Keratinocyte (primary cell): ENCODE measurements around the gene STK16. TPM values are rescaled to one million over a fixed set of nuclear protein-coding genes. Genes with fewer than 3 reads are reported as not detected.
A peak's percentile ranks its signal among the peaks of the same experiment; 100 is the strongest.
"Not testable (repeated sequence)": the region's sequence is repeated elsewhere in the genome, so short reads cannot be mapped to it uniquely, and the experiment has no call there.

ENCODE experiments used
- DNase-seq: peaks from one replicate; pipeline ENCODE4 v3.0.0-alpha.2; 2011; ENCODE audit warnings: low read depth, missing footprints, low spot score
- FAIRE-seq: peaks from 2 replicates; lab custom pipeline; 2011; peaks lifted over from hg19 to GRCh38; lab: Jason Lieb, UNC
- H2AFZ ChIP-seq: 2 replicates; pipeline ENCODE4 v1.6.0; 2012; ENCODE audit warnings: low read length, control low read depth, inconsistent platforms; ENCODE audit not compliant: control insufficient read depth
- H3K27ac ChIP-seq: 2 replicates; pipeline ENCODE4 v1.5.1; 2011; ENCODE audit warnings: low read length; ENCODE audit not compliant: control insufficient read depth, insufficient read depth
- H3K27me3 ChIP-seq: 3 replicates; pipeline ENCODE4 v1.6.0; 2011; ENCODE audit warnings: low read length; ENCODE audit not compliant: control insufficient read depth, insufficient read depth; ENCODE audit errors: extremely low read depth
- H3K36me3 ChIP-seq, 2 experiments: 2 replicates in 1 of 2; 3 replicates in 1 of 2; pipeline ENCODE4 v1.5.1; 2011; ENCODE audit warnings: low read length in 2 of 2, mild to moderate bottlenecking in 1 of 2; ENCODE audit not compliant: control insufficient read depth in 2 of 2, insufficient read depth in 2 of 2; ENCODE audit errors: extremely low read depth in 1 of 2
- H3K4me1 ChIP-seq: 3 replicates; pipeline ENCODE4 v1.5.1; 2011; ENCODE audit warnings: low read length; ENCODE audit not compliant: control insufficient read depth, insufficient read depth; ENCODE audit errors: extremely low read depth
- H3K4me2 ChIP-seq: 3 replicates; pipeline ENCODE4 v1.6.0; 2011; ENCODE audit warnings: low read depth, low read length; ENCODE audit not compliant: control insufficient read depth, insufficient read depth; ENCODE audit errors: extremely low read depth
- H3K4me3 ChIP-seq, 3 experiments: fragments of 200-600 bp in 1 of 3; sonication (generic) in 1 of 3; 2 replicates in 2 of 3; 3 replicates in 1 of 3; pipeline ENCODE4 v1.5.1; 2011 to 2016; ENCODE audit warnings: low read length in 3 of 3, mild to moderate bottlenecking in 3 of 3, control low read depth in 2 of 3, inconsistent platforms in 1 of 3, low read depth in 1 of 3, mixed read lengths in 1 of 3, mixed run types in 1 of 3, moderate library complexity in 1 of 3; ENCODE audit not compliant: control insufficient read depth in 2 of 3, insufficient read depth in 2 of 3; ENCODE audit errors: extremely low read depth in 1 of 3
- H3K79me2 ChIP-seq: 2 replicates; pipeline ENCODE4 v1.6.0; 2012; ENCODE audit warnings: low read length; ENCODE audit not compliant: control insufficient read depth, insufficient read depth
- H3K9ac ChIP-seq: 3 replicates; pipeline ENCODE4 v1.6.0; 2011; ENCODE audit warnings: low read length; ENCODE audit not compliant: control insufficient read depth, insufficient read depth; ENCODE audit errors: extremely low read depth
- H3K9me1 ChIP-seq: 3 replicates; pipeline ENCODE4 v1.6.0; 2011; ENCODE audit warnings: low read length; ENCODE audit not compliant: control insufficient read depth, insufficient read depth; ENCODE audit errors: extremely low read depth
- H3K9me3 ChIP-seq: 2 replicates; pipeline ENCODE4 v1.5.1; 2012; ENCODE audit warnings: low read depth, low read length; ENCODE audit not compliant: control insufficient read depth
- H4K20me1 ChIP-seq: 3 replicates; pipeline ENCODE4 v1.6.0; 2011; ENCODE audit warnings: low read length; ENCODE audit not compliant: control insufficient read depth, insufficient read depth; ENCODE audit errors: extremely low read depth
- EZH2 ChIP-seq: IDR thresholded peaks from one replicate; pipeline ENCODE4 v1.6.1; 2012; ENCODE audit warnings: inconsistent platforms, mild to moderate bottlenecking, low read length, moderate library complexity
- dilution Hi-C: fragments of 300-500 bp; cut with MboI; formaldehyde crosslinking; loops from one replicate; pipeline ENCODE4 v1.7.0; 2020; ENCODE audit warnings: low sequenced_read_pairs; ENCODE audit not compliant: extremely low pct_ligation_motif_present
- polyA plus RNA-seq, 5 experiments: library from polyadenylated mRNA; depleted of rRNA in 3 of 5; stranded (reverse) in 3 of 5; stranded (forward) in 1 of 5; unstranded in 1 of 5; fragments of >200 nt; gene quantifications; 1 replicate in 1 of 5; 2 replicates in 3 of 5; 3 replicates in 1 of 5; pipeline versions ENCODE4 v1.2.1 to v1.2.3, GENCODE V29; 2011 to 2012; ENCODE audit warnings: missing spikeins in 2 of 5, low read depth in 1 of 5, low replicate concordance in 1 of 5
- TF ChIP-seq, protein P1 (sequence below), 3 experiments: IDR thresholded peaks in 1 of 3; conservative IDR thresholded peaks in 1 of 3; optimal IDR thresholded peaks in 1 of 3; 2 replicates in 2 of 3; 3 replicates in 1 of 3; pipeline versions ENCODE3 to v1.5.1; 2011; ENCODE audit warnings: low read length in 3 of 3, mild to moderate bottlenecking in 3 of 3, moderate library complexity in 2 of 3, control low read depth in 1 of 3, inconsistent platforms in 1 of 3; ENCODE audit not compliant: insufficient read depth in 2 of 3; ENCODE audit errors: extremely low read depth in 1 of 3

The STK16 gene
- polyA plus RNA-seq, 1 donor (not counting 4 experiments of a cell fraction or from before 2014, with no cell fraction given): 35.8 TPM

GRCh38 chr2:219286436-219287115, 41.3 kb downstream of the STK16 start:
- Histone ChIP-seq H3K27ac (peak overlapping the region; percentile 72), H3K79me2 (no peaks in the 10 kb centered on the region), H3K9me1 (no peaks in the 10 kb centered on the region), H2AFZ (peak overlapping the region; percentile 74), H3K9ac (peak overlapping the region; percentile 52), H3K4me1 (peaks cover 36% of the 10 kb centered on the region), H3K9me3 (no peaks in the 10 kb centered on the region), H4K20me1 (no peaks in the 10 kb centered on the region), H3K4me2 (peak overlapping the region; percentile 80), H3K4me3 (peak overlapping the region in 2 of 3 experiments; percentile 24 to 50), H3K27me3 (no peaks in the 10 kb centered on the region), H3K36me3 (peaks cover 15 to 19% of the 10 kb centered on the region in 2 experiments)
- DNase-seq: no peak
- dilution Hi-C loops: no loop called here
- FAIRE-seq: no peak
- no peak for TF ChIP-seq EZH2
- TF ChIP-seq, protein P1, sequence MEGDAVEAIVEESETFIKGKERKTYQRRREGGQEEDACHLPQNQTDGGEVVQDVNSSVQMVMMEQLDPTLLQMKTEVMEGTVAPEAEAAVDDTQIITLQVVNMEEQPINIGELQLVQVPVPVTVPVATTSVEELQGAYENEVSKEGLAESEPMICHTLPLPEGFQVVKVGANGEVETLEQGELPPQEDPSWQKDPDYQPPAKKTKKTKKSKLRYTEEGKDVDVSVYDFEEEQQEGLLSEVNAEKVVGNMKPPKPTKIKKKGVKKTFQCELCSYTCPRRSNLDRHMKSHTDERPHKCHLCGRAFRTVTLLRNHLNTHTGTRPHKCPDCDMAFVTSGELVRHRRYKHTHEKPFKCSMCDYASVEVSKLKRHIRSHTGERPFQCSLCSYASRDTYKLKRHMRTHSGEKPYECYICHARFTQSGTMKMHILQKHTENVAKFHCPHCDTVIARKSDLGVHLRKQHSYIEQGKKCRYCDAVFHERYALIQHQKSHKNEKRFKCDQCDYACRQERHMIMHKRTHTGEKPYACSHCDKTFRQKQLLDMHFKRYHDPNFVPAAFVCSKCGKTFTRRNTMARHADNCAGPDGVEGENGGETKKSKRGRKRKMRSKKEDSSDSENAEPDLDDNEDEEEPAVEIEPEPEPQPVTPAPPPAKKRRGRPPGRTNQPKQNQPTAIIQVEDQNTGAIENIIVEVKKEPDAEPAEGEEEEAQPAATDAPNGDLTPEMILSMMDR (optimal IDR thresholded peaks at IDR 0.05 in 1 of 3, IDR thresholded peaks at IDR 0.05 in 1 of 3, conservative IDR thresholded peaks at IDR 0.05 in 1 of 3; ENCODE audit: extremely low read depth in 1 of 3, insufficient read depth in 2 of 3, low read length in 3 of 3): no peak

DNA sequence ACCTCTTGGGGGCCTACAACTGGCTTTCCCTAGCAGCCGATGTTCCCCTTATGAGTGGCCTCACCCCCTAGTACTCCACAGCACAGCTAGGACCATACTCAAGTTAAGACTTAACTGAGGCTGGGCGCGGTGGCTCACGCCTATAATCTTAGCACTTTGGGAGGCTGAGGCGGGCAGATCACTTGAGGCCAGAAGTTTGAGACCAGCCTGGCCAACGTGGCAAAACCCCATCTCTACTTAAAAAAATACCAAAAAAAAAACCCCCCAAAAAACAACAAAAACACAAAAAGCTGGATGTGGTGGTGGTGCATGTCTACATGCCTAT, 41.8 kb downstream of the STK16 start:
- H3K27ac ChIP-seq, H3K9ac ChIP-seq, H4K20me1 ChIP-seq, H3K4me2 ChIP-seq, DNase-seq, H3K79me2 ChIP-seq, H3K4me3 ChIP-seq, H3K9me1 ChIP-seq, H3K9me3 ChIP-seq, H3K27me3 ChIP-seq, FAIRE-seq, H2AFZ ChIP-seq, dilution Hi-C loops: not testable (repeated sequence)
- Histone ChIP-seq H3K36me3 (peaks cover 12 to 16% of the 10 kb centered on the region in 2 experiments), H3K4me1 (peaks cover 36% of the 10 kb centered on the region)
